Ascending aorta (tissue), 2 donors: ENCODE data around the gene TJP2. TPM values are rescaled to one million over a fixed set of nuclear protein-coding genes. Genes with fewer than 3 reads are reported as not detected.

Experiments used
- DNase-seq, 2 donors: peaks; one replicate each; pipeline ENCODE4 v3.0.0-alpha.2; 2019; ENCODE audit warnings: low spot score in 2 of 2
- H3K27ac ChIP-seq, 2 donors: fragments of 200-600 bp; sonication (generic); one replicate each; pipeline ENCODE4 v1.5.1; 2016 to 2017; ENCODE audit warnings: mild to moderate bottlenecking in 1 of 2
- H3K27me3 ChIP-seq: fragments of 200-600 bp; sonication (generic); one replicate; pipeline ENCODE4 v1.5.1; 2017
- H3K36me3 ChIP-seq, 2 donors: fragments of 200-600 bp; sonication (generic); one replicate each; pipeline ENCODE4 v1.5.1; 2016
- H3K4me1 ChIP-seq, 2 donors: fragments of 200-600 bp; sonication (generic); one replicate each; pipeline ENCODE4 v1.5.1; 2016 to 2017; ENCODE audit warnings: mild to moderate bottlenecking in 1 of 2
- H3K4me3 ChIP-seq, 2 donors: fragments of 200-600 bp; sonication (generic); one replicate each; pipeline ENCODE4 v1.5.1; 2016 to 2017; ENCODE audit warnings: mild to moderate bottlenecking in 1 of 2
- H3K9me3 ChIP-seq, 2 donors: fragments of 200-600 bp; sonication (generic); one replicate each; pipeline ENCODE4 v1.5.1; 2016
- CTCF ChIP-seq, 3 experiments: fragments of 200-600 bp in 2 of 3; fragments of 450-650 bp in 1 of 3; sonication (generic) in 2 of 3; IDR thresholded peaks; one replicate each; pipeline ENCODE4 v1.5.1; 2016 to 2019; ENCODE audit warnings: antibody characterized with exemption in 3 of 3, mild to moderate bottlenecking in 1 of 3, moderate library complexity in 1 of 3
- intact Hi-C: fragments of 100-400 bp; cut with DNase I; formaldehyde crosslinking; loops from one replicate; pipeline ENCODE4 v1.15.1; 2023
- total RNA-seq: library from RNA; depleted of rRNA; stranded (reverse); fragments of >200 nt; gene quantifications from one replicate; pipeline ENCODE4 v1.1.0, GENCODE V29; 2016

The TJP2 gene
- total RNA-seq, 1 donor from 2014 or later: 154 TPM

- Histone ChIP-seq H3K9me3 (no peaks in the 10 kb centered on the region), H3K27ac (no peak overlapping the region), H3K4me3 (no peak overlapping the region), H3K36me3 (peaks cover 58 to 88% of the 10 kb centered on the region in 2 donors), H3K27me3 (no peaks in the 10 kb centered on the region), H3K4me1 (no peaks in the 10 kb centered on the region)
- intact Hi-C loops: no loop called here
- no peak for DNase-seq
- TF ChIP-seq CTCF (IDR thresholded peaks at IDR 0.05): no peak
Measured at GRCh38 chr9:69234683-69235082, 60.6 kb downstream of the TJP2 start.

DNA sequence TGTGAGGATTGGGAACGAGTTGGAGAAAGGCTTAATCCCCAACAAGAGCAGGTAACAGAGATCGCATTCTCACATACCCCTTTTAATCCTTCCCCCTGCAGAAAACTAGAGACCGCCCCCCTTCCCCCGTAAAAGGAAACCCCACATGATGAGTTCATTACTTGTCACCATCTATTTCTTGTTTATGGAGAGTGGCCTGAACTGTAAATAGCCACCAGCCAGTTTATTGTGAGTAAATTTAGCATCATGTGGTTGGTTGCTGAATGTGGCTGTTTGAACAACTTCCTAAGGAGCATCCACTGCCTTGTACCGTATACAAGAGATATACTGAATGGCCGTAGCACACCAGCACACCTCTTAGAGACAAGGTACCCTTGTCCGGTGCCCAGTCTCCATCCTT is 62.1 kb downstream of the TJP2 start:
- intact Hi-C loops: no loop called here
- Histone ChIP-seq H3K9me3 (no peaks in the 10 kb centered on the region), H3K4me1 (no peaks in the 10 kb centered on the region), H3K36me3 (peaks cover 61 to 87% of the 10 kb centered on the region in 2 donors), H3K27me3 (no peaks in the 10 kb centered on the region), H3K27ac (no peak overlapping the region), H3K4me3 (no peak overlapping the region)
- TF ChIP-seq CTCF (IDR thresholded peaks at IDR 0.05): no peak
- no peak for DNase-seq

DNA sequence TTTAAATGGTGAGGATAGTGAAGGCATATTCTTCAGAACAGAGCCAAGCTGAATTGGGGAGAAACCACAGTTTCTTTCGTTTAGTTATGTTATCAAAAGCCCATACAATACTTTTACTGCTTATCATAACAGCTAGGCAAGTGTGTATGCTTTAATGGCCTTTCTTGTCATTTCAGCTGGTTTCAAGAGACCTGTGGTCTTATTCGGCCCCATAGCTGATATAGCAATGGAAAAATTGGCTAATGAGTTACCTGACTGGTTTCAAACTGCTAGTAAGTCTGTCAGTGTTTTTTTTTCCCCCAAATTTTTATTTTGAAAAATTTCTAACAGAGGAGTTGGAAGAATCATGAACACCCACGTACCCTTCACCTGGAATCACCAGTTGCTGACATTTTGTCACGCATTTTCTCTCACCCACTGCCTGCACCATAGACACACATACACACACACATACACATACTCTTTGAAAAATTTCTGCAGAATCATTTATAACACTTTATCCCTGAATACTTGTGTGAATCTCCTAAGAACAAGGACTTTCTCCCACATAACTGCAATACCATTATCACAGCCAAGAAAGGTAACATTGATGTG is 63.7 kb downstream of the TJP2 start:
- no peaks in the 10 kb centered on the region for H3K9me3 ChIP-seq
- intact Hi-C loops: no loop called here
- no peak for TF ChIP-seq CTCF (IDR thresholded peaks at IDR 0.05)

GRCh38 chr9:69243116-69243515 is 69.0 kb downstream of the TJP2 start:
- Histone ChIP-seq H3K9me3 (no peaks in the 10 kb centered on the region), H3K4me3 (no peak overlapping the region), H3K36me3 (peaks cover 56 to 72% of the 10 kb centered on the region in 2 donors), H3K4me1 (no peaks in the 10 kb centered on the region), H3K27me3 (no peaks in the 10 kb centered on the region), H3K27ac (no peak overlapping the region)
- intact Hi-C loops: no loop called here
- TF ChIP-seq CTCF (IDR thresholded peaks at IDR 0.05): no peak
- no peak for DNase-seq

More for the DNA sequence above, 63.7 kb downstream of the TJP2 start:
- Histone ChIP-seq H3K27me3 (no peaks in the 10 kb centered on the region), H3K4me3 (no peak overlapping the region), H3K36me3 (peaks cover 61 to 80% of the 10 kb centered on the region in 2 donors), H3K27ac (no peak overlapping the region), H3K4me1 (no peaks in the 10 kb centered on the region)
- DNase-seq: no peak

DNA sequence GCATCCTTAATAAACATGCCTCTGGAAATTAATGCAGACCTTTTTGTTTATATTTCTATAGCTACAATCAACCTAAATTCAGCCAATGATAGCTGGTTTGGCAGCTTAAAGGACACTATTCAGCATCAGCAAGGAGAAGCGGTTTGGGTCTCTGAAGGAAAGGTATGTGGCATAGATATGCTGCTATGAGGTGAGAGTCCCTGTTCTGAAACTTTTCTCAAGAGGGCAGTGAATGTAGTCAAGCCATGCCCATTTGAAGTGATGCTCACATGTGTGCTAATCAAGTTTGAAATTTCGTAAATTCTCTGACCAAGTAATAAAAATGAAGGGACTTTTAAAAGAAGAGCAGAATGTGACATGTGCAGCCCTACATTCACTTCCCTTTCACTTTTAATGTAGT is 72.6 kb downstream of the TJP2 start:
- TF ChIP-seq CTCF (IDR thresholded peaks at IDR 0.05): no peak
- H3K4me3 ChIP-seq: no peak overlapping the region
- no peaks in the 10 kb centered on the region for H3K27me3 ChIP-seq
- H3K36me3 ChIP-seq: peaks cover 39 to 71% of the 10 kb centered on the region in 2 donors
- H3K27ac ChIP-seq: no peak overlapping the region
- intact Hi-C loops: no loop called here
- DNase-seq: no peak
- no peaks in the 10 kb centered on the region for H3K4me1 ChIP-seq
- no peaks in the 10 kb centered on the region for H3K9me3 ChIP-seq

- DNase-seq: no peak
Measured at GRCh38 chr9:69248005-69248404, 73.9 kb downstream of the TJP2 start.

More at GRCh38 chr9:69248005-69248404, 73.9 kb downstream of the TJP2 start:
- peaks cover 43 to 79% of the 10 kb centered on the region in 2 donors for H3K36me3 ChIP-seq
- no peaks in the 10 kb centered on the region for H3K9me3 ChIP-seq
- no peaks in the 10 kb centered on the region for H3K4me1 ChIP-seq
- intact Hi-C loops: no loop called here
- no peak for TF ChIP-seq CTCF (IDR thresholded peaks at IDR 0.05)
- H3K27me3 ChIP-seq: no peaks in the 10 kb centered on the region
- H3K27ac ChIP-seq: no peak overlapping the region
- no peak overlapping the region for H3K4me3 ChIP-seq
